ENCODE data around the gene SEPSECS.

Gene SEPSECS

DNA sequence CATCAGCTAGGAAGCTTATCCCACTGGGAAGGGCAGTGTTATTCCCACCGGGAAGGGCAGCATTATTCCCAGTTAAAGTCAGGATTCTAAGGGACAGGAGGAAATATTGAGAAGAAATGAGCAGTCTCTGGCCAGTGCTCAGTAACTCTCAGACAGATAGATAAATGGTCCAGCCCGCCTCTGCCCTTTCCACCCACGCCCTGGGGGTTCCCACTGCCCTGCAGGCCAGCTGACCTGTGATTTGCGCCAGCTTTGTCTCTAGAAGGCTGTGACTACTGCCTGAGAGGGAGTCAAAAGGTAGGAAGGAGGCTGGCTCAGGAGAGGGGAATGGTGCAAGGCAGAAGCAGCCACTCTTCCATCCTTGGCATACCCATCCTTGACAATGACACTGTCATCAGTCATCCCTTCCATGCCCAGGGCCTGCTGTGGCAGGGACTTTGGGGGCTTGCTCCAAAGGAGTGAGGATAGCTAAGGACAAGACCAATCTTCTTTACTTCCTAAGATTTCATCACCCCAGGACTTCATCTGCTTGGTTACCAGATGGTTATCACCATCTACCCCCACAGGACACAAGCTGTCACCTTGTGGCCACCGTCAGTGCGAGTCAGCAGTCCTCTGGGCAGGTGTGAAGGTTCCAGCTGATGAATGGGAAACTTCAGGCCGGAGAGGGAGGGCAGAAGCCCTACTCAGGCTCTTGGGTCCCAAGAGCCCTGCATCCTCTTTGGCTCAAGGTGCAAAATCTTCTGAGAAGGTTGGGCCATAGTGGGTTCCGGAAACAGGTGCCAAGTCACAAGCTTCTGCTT is 49.5 kb downstream of the SEPSECS start:
- no peak for DNase-seq

DNA sequence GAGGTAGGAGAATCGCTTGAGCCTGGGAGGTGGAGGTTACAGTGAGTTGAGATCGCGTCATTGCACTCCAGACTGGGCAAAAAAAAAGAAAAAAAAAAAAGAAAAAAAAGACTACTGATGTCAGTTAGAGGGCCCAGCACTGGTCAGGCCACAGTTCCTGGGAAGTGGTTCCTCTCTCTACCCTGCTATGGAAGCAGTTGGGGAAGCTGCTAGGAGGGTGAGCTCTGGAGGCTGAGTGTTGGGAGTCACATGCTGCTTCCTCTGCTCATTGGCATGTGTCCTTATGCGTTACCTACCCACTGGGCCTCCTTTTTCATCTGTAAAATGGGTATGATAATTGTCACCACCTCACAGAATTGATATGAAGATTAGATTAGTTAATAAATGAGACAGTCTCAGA is 50.7 kb downstream of the SEPSECS start:
- DNase-seq: no peak

- no peak for DNase-seq
These were observed 51.7 kb downstream of the SEPSECS start for GRCh38 chr4:25108556-25108955.

DNA sequence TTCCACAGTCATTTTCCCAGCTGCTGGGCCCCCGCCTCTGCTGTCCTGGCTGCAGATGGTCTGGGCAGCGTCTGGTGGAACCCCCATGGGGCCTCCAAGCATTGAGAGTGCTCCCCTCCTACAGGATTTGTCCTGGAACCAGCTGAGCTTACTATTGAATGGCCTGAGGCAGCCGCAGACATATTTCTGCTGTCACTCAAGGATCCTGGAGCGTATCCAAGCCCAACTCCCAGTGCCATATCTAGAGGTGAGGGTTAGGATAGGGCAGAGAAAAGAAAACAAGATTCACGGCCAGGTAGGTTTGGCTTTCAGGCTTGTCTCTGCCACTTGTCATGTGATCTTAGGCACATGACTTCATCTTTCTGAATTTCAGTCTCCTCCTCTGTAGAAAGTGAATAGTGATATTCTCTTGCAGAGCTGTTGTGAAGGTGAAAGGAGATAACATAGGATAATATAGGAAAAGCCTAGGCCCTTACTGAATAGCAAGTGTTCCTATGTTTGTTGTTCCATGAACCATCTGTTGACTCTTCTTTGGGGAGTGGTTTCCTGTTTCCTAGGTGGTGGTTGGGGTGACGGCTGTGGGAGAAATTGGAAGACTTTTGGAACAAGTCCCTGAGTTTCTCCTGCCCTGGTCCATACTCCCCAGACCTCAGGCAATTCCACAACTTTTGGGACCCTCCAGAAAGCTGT is 52.3 kb downstream of the SEPSECS start:
- DNase-seq: no peak

DNA sequence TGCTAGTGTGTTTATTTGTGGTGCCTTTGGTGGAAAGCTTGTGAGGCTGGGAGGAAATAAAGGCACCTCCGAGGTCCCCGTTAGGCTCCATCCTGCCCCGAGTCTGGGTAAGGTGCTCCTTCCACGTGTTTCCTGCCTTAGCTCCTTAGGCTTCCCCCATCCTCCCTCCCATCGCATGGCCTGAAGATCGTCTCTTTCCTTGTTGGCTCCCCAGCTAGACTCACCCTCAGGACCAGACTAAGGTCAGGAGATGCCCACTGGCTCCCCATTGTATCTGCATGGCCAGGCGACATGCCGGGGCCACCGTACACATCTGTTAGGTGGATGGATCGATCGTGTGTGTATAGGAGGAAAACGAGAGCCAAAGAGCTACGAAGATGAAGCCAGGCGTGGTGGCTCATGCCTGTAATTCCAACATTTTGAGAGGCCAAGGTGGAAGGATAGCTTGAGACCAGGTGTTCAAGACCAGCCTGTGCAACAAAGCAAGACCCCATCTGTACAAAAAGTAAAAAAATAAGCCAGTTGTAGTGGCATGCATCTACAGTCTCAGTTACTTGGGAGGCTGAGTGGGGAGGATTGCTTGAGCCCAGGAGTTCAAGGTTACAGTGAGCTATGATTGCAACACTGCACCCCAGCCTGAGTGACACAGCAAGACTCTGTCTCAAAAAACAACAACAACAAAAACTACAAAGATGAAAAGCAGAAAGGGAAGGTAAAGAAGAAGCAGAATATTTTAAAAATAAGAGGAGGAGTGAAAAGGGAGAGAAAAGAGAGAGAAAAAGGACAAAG is 53.7 kb downstream of the SEPSECS start:
- DNase-seq: no peak

- DNase-seq: no peak
These were observed 55.7 kb downstream of the SEPSECS start for GRCh38 chr4:25104591-25104990.

DNA sequence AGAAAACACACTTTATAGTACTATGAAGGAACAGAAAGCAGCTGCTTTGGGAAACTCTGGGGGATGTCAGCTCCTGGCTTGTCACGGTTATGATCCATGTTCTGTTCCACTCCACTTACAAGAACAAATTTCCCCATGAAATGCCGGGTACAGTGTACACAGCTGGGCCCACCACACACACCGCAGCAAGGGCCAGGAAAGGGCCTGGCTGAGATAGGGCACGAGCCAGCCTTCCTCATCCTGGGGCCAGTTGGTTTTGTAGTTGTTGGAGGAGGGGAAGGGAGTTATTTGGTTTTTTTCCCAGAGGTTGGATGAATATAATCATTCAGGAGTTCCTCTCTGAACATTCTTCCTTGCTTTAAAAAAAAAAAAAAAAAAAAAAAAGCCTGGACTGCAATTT is 56.8 kb downstream of the SEPSECS start:
- DNase-seq: no peak

- no peak for DNase-seq
These were observed 58.4 kb downstream of the SEPSECS start for GRCh38 chr4:25101836-25102235.

DNA sequence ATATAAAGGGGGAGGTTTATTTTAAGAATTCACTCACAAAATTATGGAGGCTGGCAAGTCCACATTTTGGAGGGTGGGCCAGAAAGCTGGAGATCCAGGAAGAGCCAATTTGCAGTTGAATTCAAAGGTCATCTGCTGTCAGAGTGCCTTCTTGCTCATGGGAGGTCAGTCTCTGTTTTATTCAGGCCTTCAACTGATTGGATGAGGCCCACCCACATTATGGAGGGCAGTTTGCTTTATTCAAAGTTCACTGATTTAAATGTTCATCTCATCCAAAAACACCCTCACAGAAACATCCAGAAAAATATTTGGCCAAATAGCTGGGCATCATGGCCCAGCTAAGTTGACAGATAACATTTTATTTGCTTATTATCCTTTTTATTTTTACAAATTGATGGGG is 59.5 kb downstream of the SEPSECS start:
- DNase-seq: no peak

DNA sequence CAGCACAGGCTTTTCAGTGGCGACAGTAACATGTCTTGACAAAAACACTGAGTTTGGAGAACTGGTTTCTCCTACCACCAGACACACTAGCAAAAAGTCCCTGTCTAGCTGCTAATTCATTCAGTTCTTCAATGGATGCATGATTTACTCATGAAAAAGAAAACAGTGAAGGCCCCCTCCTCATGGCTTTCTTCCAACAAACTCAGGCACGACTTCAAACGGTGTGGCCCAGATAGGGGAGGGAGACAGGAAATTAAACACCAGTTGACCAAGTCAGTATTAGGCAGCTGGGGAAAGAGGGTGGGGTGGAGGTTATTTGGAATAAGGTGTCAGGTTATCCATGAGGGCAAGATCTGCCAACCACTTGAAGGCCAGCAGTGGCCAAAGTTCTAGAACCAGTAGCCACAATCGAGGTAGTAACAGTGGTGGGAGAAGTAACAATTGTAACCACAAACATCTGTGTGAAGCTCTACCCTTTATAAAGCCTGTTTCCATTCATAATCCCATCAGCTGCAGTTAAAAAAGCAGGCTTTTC is 60.2 kb downstream of the SEPSECS start:
- DNase-seq: no peak

GRCh38 chr4:25098964-25099891 is 61.0 kb downstream of the SEPSECS start:
- no peak for DNase-seq

DNA sequence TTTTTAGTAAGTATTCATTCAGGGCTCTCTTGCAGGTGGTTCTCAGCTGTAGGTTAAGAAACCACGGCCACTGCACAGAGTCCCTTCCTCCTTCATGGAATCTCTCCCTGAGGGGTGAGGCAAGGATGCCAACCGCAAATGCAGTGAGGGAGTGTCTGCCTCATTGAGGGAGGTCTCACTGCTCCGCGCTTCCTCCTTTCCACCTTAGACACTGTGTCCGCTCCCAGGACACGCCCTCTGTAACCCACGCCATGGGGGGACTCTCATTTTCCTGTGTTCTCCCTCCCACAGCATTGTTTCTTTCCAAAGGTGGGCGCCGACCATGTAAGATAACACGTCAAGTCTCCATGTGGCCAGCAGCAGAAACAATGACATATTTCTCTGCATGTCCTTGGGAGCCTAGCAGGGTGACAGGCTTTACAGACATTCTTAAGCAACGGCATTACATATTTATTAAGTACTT is 63.2 kb downstream of the SEPSECS start:
- DNase-seq: no peak

- DNase-seq: no peak
These were observed 63.8 kb downstream of the SEPSECS start for GRCh38 chr4:25096251-25096980.

DNA sequence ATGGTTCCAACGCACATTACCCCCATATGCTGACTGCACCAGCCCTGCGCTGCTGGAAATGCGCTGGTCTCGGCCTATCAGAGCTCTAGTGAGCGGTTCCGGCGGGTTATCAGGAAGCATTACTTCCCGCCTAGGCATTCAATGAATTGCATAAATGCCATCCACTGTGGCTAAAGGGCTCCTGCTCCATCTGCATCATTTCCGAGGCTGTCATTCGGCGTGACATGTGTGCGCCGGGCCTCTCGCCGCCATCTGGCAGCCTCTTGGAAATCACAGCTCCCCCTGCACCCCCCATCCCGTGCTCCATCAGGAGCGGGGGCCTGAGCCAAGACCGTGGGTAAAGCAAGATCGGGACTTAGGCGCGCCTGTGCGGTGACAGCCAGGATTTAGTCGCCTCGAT is 64.4 kb downstream of the SEPSECS start:
- DNase-seq: no peak

DNA sequence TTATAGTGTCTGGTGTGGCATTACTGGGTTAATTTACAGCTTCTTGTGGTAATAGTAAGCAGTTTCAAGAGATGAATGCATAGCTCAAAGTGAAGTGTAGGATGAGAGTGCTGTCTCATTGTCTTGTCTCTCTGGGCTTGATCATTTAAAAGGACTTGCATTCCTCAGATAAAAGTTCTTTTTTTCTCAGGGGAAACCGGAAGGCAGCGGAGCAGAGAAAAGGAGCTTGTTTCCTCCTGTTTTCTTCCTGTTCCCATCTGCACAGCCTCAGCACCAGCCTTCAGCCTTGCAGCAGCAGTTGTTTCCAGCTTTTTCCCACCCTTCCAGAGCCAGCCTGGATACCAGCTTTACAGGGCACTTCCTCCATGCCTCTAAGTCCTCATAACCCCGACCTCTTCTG is 68.1 kb downstream of the SEPSECS start:
- DNase-seq: no peak

GRCh38 chr4:25090516-25090915 is 69.7 kb downstream of the SEPSECS start:
- no peak for DNase-seq

DNA sequence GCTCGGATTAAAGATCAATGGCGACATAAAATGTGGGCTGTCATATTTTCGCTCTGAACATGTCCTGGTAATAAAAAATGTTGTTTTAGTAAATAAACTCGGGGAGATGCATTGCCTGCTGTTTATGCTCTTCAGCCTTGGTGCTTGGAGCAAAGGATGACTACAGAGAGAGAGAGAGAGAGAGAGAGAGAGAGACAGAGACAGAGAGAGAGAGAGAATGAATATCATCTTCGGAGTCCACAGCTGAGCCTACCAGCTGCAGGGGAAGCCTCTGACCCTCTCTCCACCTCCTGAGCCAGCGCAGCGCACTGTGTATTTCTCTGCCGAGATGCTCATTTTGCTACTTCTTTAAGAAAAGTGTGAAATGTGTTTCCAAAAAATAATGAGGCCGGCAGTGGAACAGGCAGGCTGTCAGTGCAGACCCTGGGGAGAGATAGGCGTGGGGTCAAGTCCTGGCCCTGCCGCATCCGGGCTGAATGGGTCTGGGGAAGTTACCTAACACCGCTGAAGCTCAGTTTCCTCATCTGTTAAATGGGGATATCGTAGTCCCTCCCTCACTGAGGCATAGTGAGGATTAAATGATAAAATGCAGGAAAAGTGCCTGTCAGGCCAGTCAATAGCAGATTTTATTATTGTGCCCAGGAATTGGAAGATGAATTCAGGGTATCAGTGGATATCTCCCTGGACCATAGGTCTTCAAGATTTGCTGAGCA is 71.0 kb downstream of the SEPSECS start:
- DNase-seq: no peak

GRCh38 chr4:25088093-25088952 is 71.9 kb downstream of the SEPSECS start:
- DNase-seq: no peak

- no peak for DNase-seq
These were observed 74.6 kb downstream of the SEPSECS start for GRCh38 chr4:25085671-25086070.
